ENCODE data around the gene LYRM2.

GRCh38 chr6:89604653-89605052 is 33.9 kb downstream of the LYRM2 start:
- no peak for TF ChIP-seq ZBTB48 (tag by site-specific recombination; IDR thresholded peaks at IDR 0.05)
- no peak for TF ChIP-seq CTCF (tag by site-specific recombination; IDR thresholded peaks at IDR 0.05)
- no peak for TF ChIP-seq ZNF48 (tag by site-specific recombination; IDR thresholded peaks at IDR 0.05)
- no peak for TF ChIP-seq ZNF133 (tag by site-specific recombination; IDR thresholded peaks at IDR 0.05)
- no peak for TF ChIP-seq YY1 (tag by site-specific recombination; IDR thresholded peaks at IDR 0.05)
- TF ChIP-seq KLF7 (tag by site-specific recombination; IDR thresholded peaks at IDR 0.05; ENCODE audit: borderline replicate concordance): no peak

Data from HEK293 (cell line).